CMK (cell line): ENCODE data around the gene TTLL10.
"Not testable (repeated sequence)": the region's sequence is repeated elsewhere in the genome, so short reads cannot be mapped to it uniquely, and the experiment has no call there.

Experiments used
- DNase-seq: peaks from one replicate; pipeline ENCODE4 v3.0.0-alpha.2; 2010; ENCODE audit warnings: low read depth

TTLL10 gene

GRCh38 chr1:1141911-1142250 is 31.8 kb upstream of the TTLL10 start:
- no peak for DNase-seq

GRCh38 chr1:1142352-1142751 is 31.3 kb upstream of the TTLL10 start:
- not testable (repeated sequence) for DNase-seq

GRCh38 chr1:1142844-1143243 is 30.8 kb upstream of the TTLL10 start:
- DNase-seq, result no peak

GRCh38 chr1:1143636-1144035 is 30.0 kb upstream of the TTLL10 start:
- DNase-seq, result no peak

- no peak for DNase-seq
These were observed 29.4 kb upstream of the TTLL10 start for GRCh38 chr1:1144122-1144842.

GRCh38 chr1:1144843-1145546 is 28.7 kb upstream of the TTLL10 start:
- DNase-seq, result no peak

- DNase-seq, result no peak
These were observed 28.1 kb upstream of the TTLL10 start for GRCh38 chr1:1145547-1145914.

GRCh38 chr1:1146026-1146425 is 27.7 kb upstream of the TTLL10 start:
- DNase-seq, result no peak

GRCh38 chr1:1146596-1146995 is 27.1 kb upstream of the TTLL10 start:
- no peak for DNase-seq

- no peak for DNase-seq
These were observed 25.6 kb upstream of the TTLL10 start for GRCh38 chr1:1148061-1148460.

GRCh38 chr1:1148569-1148968 is 25.1 kb upstream of the TTLL10 start:
- DNase-seq, result no peak

GRCh38 chr1:1149416-1149815 is 24.3 kb upstream of the TTLL10 start:
- no peak for DNase-seq

- DNase-seq, result no peak
These were observed 23.6 kb upstream of the TTLL10 start for GRCh38 chr1:1150100-1150499.

GRCh38 chr1:1151306-1151705 is 22.4 kb upstream of the TTLL10 start:
- DNase-seq, result no peak

- DNase-seq, result not testable (repeated sequence)
These were observed 21.2 kb upstream of the TTLL10 start for GRCh38 chr1:1152431-1152830.

- DNase-seq, result not testable (repeated sequence)
These were observed 20.5 kb upstream of the TTLL10 start for GRCh38 chr1:1153215-1153614.

GRCh38 chr1:1153874-1154273 is 19.8 kb upstream of the TTLL10 start:
- DNase-seq, result no peak

GRCh38 chr1:1155258-1155657 is 18.4 kb upstream of the TTLL10 start:
- DNase-seq, result no peak

GRCh38 chr1:1156140-1157032 is 17.3 kb upstream of the TTLL10 start:
- no peak for DNase-seq

- DNase-seq, result no peak
These were observed 16.7 kb upstream of the TTLL10 start for GRCh38 chr1:1157033-1157365.

GRCh38 chr1:1157426-1157913 is 16.2 kb upstream of the TTLL10 start:
- DNase-seq, result peak; percentile 91

GRCh38 chr1:1157914-1158710 is 15.6 kb upstream of the TTLL10 start:
- peak; percentile 90 for DNase-seq
